ENCODE results near the gene CNPPD1.

The CNPPD1 gene

GRCh38 chr2:219176818-219177551 is at the start of gene CNPPD1:
Gene CNPPD1 (minus strand): TSS chr2:219176925. CDS start chr2:219176828, 97 bp downstream.
- DNase-seq, result peak; percentile 36 to 59

- DNase-seq, result no peak
These were observed 48.6 kb upstream of the CNPPD1 start for GRCh38 chr2:219225350-219225749.

GRCh38 chr2:219223831-219224610 is 47.3 kb upstream of the CNPPD1 start:
- no peak for DNase-seq

GRCh38 chr2:219221957-219222518 is 45.3 kb upstream of the CNPPD1 start:
- DNase-seq, result no peak

- peak in 1 of 2 experiments; percentile 0 for DNase-seq
These were observed 44.1 kb upstream of the CNPPD1 start for GRCh38 chr2:219220652-219221402.

GRCh38 chr2:219219784-219220532 is 43.2 kb upstream of the CNPPD1 start:
- DNase-seq, result no peak

GRCh38 chr2:219218732-219219701 is 42.3 kb upstream of the CNPPD1 start, which contains the start of gene ABCB6:
Gene ABCB6 (minus strand): TSS chr2:219218958. CDS start chr2:219218673, 285 bp downstream.
- no peak for DNase-seq

- DNase-seq, result no peak
These were observed 41.5 kb upstream of the CNPPD1 start for GRCh38 chr2:219218217-219218731.

GRCh38 chr2:219216535-219216915 is 39.8 kb upstream of the CNPPD1 start:
- DNase-seq, result no peak

- DNase-seq, result no peak
These were observed 39.3 kb upstream of the CNPPD1 start for GRCh38 chr2:219215871-219216534.

- DNase-seq, result no peak
These were observed 38.1 kb upstream of the CNPPD1 start for GRCh38 chr2:219214786-219215185.

GRCh38 chr2:219214141-219214540 is 37.4 kb upstream of the CNPPD1 start:
- no peak for DNase-seq

GRCh38 chr2:219213486-219214071 is 36.9 kb upstream of the CNPPD1 start:
- DNase-seq, result no peak

- no peak for DNase-seq
These were observed 36.3 kb upstream of the CNPPD1 start for GRCh38 chr2:219213026-219213415.

- no peak for DNase-seq
These were observed 34.2 kb upstream of the CNPPD1 start for GRCh38 chr2:219210886-219211362.

- no peak for DNase-seq
These were observed 33.6 kb upstream of the CNPPD1 start for GRCh38 chr2:219210196-219210885.

GRCh38 chr2:219209236-219210195 is 32.8 kb upstream of the CNPPD1 start:
- peak; percentile 56 to 65 for DNase-seq
